HG03280 (cell line): Measurements from ENCODE around the gene HMX3.
"Not testable (repeated sequence)": the region's sequence is repeated elsewhere in the genome, so short reads cannot be mapped to it uniquely, and the experiment has no call there.

ENCODE experiments used
- ATAC-seq: cut with Tn5 transposase; IDR thresholded peaks from one replicate; pipeline ENCODE4 v1.9.1; 2021; ENCODE audit warnings: mild to moderate bottlenecking, moderate library complexity; ENCODE audit not compliant: unreplicated experiment

Gene HMX3

DNA sequence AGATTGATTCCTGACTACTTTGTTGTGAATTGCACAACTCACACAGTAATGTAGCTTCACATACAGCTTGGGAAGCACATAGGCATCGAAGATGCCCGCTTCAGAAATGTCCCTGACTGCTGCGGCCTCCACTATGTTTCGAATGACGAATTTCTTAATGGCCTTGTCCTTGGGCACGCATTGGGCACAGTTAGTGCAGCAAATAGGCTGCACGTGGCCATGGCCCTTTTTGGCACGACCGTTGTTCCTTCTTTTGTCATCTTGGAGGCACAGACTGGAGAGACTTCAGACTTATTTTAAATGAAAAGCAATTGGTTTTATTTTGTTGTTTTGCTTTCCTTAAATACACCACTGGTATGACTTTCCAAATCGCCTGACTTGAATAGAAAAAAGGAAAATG, 35.8 kb downstream of the HMX3 start:
- not testable (repeated sequence) for ATAC-seq

DNA sequence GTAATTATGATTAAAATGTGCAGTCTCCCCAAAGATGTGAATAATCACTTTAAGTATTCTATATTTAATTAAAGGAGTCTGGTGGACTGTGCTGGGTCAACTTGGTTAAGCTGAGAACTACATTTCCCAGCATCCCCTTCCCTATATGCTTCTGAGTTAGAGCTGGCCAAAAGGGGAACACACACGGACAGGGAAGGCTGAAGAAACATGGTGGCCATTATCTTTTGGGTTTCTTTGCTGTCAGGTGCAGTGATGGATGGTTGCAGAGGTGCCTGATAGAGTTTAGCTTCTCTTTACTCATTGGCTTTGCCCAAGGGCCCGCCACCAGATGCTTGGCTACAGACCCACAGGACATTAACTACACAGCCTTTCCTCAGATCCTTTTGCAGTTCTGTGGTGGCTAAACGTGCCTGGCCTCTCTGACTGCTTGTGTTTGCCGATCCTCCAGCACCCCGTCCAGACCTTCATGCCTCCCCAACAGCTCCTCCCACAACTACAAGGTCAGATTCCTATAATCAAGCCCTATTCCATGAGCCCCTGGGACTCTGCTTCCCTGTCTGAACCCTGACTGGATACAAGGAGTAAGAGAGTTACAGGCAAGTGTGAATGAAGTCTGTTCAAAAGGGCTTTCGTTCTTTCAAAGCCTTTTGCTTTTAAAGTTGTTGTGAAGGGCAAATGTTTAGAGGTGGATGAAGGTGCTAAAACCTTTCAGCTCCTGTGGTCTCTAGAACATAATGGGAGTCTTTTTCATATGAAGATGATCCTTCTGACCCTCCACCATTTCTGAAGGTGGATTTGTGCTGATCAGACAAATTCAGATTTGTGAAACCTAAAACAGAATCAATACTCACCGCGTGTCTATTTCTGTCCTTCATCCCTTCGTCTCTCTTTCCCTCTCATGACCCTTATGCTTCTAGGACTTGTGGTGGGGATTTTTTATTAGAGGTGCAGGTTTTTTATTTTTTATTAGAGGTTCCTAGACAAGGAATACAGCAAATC, 39.9 kb downstream of the HMX3 start:
- ATAC-seq: no peak

GRCh38 chr10:123178390-123178789, 42.6 kb downstream of the HMX3 start:
- not testable (repeated sequence) for ATAC-seq

GRCh38 chr10:123180101-123181090, 44.6 kb downstream of the HMX3 start:
- ATAC-seq: no peak

GRCh38 chr10:123183724-123184123, 48.0 kb downstream of the HMX3 start:
- no peak for ATAC-seq

DNA sequence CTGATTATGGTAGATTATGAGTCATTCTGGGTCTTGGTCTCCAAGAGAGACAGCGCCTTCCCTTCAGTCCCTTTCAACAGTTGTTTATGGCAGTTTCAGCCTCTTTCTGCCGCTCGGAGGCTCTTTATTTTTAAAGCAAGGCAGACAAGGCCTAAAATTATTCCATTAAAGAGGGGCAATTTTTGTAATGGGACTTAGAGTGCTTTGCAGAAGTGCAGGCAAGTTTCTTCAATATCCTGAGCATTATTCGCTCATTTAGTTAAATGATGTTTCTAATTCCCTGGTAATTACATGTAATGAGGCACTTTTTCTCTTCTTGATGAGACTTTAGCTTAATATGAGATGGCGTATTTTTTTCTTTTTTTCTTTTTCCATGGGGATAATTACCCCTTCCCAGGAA, 52.0 kb downstream of the HMX3 start:
- no peak for ATAC-seq
